GM21825 (cell line): ENCODE results near the gene SP100.
A peak's percentile ranks its signal among the peaks of the same experiment; 100 is the strongest.
"Not testable (repeated sequence)": the region's sequence is repeated elsewhere in the genome, so short reads cannot be mapped to it uniquely, and the experiment has no call there.

Experiments used
- ATAC-seq: cut with Tn5 transposase; IDR thresholded peaks from one replicate; pipeline ENCODE4 v1.9.1; 2021; ENCODE audit warnings: mild to moderate bottlenecking, moderate library complexity; ENCODE audit not compliant: unreplicated experiment

Gene SP100

DNA sequence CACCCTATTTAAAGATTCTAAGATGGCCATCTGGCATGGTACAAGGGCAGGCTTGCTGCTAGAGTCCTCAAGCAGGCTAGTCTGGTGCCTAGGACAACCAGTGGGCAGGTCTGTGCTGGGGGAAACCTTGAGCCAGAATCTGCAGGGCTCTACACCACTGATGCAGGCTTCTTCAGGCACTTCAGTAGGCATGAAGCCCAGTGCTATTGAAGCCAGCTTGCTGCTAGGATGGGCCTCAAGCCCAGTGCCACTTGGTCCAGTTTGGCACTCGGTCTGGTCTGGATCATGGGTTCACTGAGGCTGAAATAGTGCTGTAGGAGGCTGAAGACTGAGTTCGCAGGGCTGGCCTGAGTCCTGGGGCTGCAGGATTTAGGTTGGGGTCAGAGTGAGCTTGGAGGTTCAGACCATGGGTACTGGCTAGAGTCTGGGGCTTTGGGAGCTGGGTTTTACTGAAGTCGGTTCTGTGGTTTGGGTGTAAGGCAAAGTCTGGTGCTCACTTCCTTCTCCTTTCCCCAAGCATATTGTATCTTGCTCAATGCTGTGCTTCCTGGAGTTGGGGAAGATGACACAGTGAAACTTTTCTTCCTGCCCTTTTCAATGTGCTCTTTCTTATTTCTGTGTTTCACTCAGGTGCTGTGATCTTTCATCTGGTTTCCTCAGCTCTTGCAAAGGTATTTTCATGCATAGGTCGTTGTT, 41.2 kb downstream of the SP100 start:
- no peak for ATAC-seq

DNA sequence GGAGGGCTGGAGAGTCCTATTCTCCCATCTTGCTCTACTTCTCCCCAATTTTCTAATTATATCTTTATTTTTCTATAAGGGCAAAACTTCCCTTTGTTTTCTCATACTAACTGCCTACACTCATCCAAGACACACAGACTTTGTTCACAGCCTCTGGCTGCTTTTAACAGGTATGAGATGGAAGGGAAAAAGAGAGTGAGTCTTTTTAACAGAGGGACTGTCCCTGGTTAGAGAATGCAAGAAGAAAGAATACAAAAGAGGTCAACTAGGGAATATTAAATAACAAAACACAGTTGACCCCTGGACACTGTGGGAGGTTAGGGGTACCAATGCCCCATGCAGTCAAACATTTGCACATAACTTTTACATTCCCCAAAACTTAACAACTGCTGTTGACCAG, 41.8 kb downstream of the SP100 start:
- ATAC-seq: no peak

DNA sequence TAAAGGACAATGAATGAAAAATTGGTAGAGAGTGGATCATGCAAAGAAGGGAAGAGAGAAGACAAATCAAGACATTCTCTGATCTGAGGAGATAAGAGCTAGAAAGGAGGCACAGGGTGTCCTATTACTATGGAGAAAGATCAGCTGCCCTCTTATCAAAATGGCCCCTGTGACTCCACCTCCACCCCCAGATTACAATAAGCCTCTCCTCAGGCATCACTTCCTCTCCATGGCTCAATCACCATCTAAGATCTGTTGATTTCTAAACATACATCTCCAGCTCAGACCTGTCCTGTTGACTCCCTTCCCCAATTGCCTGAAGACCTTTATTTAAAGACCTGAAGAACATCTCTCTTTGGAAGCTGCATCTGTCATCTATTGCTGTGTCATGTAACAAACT, 43.2 kb downstream of the SP100 start:
- ATAC-seq: no peak

DNA sequence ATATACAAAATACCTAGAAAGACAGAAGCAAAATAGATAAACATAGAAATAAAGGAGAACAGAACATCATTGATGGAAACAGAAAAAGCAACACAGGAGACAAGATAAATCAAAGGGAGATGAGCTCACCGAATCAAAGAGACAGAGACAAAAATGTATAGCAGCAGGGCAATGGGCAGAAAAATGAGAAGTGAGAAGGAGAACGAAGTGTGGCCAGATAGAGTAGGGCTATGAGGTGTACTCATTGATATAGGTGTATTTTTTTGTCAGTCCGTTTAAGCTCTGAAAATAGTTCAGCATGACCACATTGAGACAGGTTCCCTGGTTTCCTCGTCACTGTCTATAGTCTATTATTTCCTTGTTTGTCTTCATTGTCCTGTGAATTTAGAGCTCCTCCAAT, 55.1 kb downstream of the SP100 start:
- ATAC-seq: peak; percentile 56

DNA sequence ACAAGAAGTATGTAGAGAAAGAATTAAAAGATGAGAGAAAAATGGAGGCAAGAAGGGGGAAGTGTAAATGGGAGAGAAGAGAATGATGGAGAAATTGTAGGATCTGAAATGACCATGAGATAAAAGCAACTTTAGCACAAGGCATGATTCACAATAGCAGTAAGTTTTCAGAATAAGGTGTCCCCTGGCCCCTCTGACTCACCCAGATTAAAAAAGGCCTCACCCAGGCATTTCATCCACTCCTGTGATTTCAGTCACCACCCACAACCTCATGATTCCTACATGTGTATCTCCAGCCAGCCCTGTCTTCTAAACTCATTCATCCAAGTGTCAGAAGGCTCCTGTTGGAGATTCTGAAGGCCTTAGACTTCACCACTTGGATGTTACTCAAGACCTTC, 56.6 kb downstream of the SP100 start:
- no peak for ATAC-seq

DNA sequence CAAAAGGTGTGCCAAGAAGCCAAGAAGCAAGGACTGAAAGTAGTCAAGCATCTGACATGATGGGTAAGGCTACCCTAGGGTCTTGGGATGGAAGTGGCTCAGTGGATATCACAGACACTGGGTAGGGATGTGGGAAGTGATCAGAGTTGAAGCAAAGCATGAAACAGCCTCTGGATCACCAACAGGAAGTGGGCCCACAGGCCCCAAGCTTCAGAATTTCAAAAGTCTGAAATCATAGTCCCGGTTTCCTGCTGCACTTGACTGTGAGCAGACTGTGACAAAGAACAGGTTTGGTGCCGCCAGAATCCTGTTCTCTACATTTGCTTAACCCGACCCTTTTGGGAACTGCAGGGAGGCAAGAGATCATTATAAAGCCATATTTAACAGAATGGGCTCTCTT, 57.4 kb downstream of the SP100 start:
- no peak for ATAC-seq

DNA sequence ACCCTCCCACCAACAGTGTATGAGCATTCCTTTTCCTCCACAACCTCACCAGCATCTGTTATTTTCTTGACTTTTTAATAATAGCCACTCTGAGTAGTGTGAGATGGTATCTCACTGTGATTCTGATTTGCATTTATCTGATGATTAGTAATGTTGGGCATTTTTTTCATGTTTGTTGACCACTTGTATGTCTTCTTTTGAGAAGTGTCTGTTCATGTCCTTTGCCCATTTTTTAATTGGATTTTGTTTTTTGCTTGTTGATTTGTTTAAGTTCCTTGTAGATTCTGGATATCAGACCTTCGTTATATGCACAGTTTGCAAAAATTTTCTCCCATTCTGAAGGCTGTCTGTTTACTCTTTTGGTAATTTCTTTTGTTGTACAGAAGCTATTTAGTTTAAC, 59.1 kb downstream of the SP100 start:
- ATAC-seq: no peak

DNA sequence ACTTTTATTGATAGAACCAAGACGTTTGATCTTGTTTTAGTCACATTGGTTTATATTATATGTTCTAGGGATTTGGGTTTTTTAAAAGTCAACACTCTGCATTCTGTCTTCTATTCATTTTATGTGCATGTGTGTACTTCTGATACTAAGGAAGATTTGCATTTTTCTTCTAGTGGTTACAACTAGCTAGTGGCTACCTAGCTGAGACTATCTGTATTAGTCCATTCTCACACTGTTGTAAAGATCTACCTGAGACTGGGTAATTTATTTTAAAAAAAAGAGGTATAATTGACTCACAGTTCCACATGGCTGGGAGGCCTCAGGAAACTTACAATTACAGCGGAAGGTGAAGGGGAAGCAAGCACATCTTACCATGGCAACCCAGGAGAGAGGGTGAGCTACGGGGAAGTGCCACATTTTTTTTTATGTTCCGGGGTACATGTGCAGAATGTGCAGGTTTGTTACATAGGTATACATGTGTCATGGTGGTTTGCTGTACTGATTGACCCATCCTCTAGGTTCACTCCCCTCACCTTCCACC, 69.9 kb downstream of the SP100 start:
- no peak for ATAC-seq

DNA sequence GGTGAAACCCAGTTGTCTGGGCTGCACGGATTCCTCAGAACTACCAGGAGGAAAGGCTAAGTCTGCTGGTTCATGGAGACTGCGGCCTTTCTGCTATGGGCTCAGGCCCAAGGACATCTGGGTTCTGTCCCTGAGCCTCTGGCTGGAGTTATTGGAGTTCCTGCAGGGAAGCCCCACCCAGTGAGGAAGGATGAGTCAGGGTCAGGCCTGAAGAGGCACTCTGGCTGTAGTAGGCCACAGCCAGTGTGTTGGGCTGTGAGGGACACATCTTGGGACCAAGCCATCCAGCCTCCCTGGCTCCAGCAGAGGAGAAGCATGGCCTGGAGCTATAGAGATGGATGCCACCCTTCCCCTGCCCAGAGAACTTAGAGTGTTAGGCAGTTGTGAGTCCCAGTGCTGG, 75.2 kb downstream of the SP100 start:
- ATAC-seq: not testable (repeated sequence)

DNA sequence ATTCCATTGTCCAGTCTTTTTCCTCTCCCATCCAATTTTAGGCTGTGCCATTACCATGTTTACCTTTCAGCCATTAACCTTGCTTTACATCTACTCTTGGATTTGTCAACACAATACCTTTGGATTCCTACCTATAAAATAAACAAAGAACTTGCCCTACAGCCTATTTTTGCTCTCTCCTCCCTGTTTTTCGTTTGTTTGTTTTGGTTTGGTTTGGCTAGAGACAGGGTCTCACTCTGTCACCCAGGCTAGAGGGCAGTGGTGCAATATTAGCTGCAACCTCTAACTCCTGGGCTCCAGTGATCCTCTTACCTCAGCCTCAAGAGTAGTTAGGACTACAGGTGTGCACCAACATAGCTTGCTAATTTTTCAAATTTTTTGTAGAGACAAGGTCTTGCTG, 76.1 kb downstream of the SP100 start:
- ATAC-seq: no peak

DNA sequence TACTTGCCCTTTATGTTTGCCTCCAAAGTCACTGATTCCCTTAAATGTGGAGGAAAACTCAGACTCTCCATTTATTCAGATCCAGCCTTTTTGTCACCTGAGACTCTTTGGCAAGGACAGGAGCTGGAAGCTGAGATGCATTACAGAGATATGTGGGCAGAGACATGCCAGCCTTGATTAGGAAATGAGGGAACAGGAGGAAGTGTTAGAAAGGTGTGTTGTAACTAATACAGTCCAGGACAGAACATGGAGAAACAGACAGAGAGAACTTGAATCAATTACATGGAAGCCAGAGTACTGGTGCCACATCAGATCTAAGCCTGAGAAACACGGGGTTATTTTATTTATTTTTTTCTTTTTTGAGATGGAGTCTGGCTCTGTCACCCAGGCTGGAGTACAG, 79.0 kb downstream of the SP100 start:
- no peak for ATAC-seq

DNA sequence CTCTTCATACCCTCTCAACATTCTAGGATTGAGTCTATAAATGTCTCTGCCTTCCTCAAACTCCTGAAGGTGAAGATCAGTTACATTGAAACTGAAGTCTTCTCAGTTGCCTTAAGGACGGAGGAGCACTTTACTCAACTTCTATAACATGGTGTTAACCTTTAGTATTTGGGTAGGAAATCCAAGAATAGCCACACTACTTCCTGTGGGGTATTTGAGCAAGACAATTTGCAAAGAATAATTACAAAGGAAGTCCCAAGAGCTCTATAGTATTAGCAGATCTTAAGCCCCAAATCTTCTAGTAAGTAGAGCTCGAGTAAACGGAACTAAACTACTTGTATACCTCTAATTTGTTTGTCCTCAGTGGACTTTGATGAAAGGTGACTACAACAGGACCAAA, 80.9 kb downstream of the SP100 start:
- ATAC-seq: peak; percentile 69

DNA sequence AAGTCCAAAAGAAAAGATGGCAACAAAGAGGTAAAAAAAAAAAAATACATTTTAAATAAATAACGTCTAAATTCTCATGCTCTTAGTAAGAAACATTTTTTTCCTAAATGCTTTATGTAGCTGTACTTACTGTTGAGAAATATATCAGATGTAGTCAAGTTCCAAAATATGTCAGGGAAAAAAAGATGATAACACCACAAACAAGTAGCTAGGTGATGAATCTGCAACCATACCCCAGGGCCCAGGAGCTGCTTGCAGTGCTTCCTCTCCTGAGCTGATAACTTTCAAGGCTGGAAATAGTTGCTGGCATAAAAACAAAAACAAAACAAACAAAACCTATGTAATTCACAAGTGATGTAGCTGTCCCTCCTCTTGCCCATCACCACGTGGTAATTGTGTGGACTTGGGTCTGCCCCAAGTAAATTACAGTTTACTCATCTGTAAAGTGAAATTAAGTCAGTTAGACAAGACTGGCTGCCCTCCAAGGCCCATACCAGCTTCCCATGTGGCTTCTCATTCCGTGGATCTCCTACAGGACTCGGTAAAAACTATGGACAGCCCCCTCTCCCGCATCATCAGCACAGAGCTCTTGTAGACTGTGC, 82.6 kb downstream of the SP100 start:
- no peak for ATAC-seq

DNA sequence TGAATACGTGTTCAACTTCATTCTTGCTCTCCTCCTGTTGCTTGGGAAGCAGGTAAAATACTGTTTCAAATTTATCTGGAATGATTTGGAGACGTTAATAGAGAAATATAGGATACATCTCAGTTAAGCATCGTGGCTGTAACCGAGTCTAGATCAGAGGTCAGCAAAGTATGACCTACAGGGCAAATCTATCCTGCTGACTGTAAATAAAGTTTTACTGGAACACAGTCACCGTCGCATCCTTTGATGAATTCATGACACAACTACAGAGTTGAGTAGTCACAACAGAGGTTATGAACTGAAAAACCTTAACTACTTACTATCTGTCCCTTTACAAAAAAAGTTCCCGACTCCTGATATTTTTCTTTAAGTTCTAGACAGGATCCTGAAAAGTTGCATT, 86.6 kb downstream of the SP100 start:
- no peak for ATAC-seq

DNA sequence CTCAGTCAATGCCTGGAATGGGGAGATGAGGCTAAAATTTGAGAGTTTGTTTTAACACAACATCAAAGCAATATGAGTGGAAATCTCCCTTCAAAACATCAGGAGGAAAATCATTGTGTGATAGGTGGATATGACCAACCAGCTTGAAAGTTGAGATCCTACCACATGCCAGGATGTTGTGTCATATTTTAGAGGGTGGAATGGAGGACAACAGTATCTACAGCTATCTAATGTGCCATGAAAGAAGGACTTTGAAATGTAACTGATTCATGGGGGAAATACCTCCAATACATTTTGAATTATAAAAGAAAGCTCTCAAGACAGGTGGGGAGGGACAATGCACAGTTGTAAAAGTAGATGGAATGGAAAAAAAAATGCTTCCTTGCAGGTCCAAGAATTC, 87.8 kb downstream of the SP100 start:
- no peak for ATAC-seq

DNA sequence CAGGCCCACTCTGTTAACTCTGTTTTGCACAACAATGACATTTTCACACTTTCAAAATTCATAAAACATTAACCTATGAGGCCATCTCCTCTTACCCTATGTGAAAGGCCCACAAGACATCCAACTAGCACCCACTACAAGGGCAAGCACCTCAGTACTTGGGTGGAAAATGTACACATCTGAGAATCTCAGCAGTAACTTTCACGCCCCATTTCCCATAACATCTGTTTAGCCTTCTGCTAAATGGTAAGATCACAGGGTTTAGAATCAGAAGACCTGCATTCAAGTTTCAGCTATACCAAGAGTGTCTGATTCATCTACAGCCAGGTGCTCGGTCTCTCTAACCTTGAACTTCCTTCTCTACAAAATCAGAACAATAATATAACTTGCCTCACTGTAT, 89.2 kb downstream of the SP100 start:
- peak; percentile 92 for ATAC-seq

DNA sequence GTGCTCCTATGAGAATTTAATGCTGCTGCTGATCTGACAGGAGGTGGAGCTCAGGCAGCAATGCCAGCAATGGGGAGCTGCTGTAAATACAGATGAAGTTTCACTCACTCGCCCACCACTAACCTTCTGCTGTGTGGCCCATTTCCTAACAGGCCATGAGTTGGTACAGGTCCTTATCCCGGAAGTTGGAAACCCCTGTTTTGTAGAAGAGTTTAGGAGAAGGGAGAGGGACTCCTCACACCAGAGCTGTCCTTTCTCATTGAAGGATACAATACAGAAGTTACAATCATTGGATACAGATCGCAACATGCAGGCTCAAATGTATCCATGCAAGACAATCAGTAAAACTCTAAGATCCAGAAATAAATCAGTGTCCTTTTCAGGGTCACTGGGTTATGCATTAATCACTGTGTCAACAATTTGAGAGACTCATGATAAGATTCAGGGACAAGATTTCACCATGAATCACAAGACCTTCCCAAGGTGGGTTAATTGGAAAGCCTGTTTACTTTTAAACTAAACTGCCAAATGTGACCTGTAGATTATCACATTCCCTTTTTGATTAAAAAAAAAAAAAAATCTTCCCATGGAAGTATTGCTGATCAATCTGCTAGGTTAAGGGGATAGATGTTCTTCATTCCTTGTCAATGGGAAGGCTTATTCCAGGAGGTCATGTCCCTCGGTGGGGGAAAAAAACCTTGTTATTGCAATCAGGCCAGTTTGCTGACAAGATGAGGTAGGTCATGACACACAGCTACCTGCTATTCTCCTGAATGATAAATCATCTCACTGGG, 97.2 kb downstream of the SP100 start:
- ATAC-seq: no peak

DNA sequence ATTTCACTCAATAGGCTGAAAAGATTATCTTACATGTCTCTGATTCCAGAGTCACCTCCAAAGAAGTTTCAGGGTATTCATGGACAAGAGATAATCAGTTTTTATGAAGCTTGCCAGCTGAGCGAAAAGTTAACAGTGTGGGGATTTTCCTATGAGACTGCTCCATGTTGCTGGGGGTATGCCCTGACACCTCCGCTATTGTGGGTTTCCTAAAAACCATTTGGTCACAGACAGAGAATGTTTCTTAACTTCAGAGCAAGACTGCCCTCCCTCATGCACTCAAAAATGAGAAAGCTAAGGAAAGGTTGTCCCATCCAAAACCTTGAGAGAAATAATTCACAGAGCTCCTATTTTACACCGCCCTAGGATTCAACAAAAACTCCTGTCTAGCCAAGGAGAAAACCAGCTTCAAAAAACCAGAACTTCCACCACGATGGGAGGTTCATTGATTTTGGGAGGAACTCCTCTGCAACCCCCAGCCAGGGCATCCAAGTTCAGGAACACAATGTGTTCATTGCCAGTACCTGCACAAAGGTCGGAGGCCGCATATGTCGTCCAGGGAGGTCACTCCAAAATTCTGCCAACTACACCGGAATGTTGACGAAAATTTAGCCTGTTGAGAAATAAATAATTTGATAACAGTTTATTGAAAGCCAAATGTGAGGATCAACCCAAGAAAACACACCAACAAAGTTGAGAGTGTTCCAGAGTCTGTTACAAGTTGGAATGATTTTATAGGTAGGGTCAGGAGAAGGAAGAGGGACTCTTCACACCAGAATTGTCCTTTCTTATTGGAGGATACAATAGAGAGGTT, 104.3 kb downstream of the SP100 start:
- ATAC-seq: no peak

DNA sequence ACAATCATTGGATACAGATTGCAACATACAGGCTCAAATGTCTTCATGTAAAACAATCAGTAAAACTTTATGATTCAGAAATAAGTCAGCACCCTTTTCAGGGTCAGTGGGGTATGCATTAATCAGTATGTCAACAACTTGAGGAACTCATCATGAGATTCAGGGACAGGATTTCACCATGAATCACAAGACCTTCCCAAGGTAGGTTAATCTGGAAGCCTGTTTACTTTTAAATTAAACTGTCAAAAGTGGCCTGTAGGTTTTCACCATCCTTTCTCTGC, 104.8 kb downstream of the SP100 start:
- ATAC-seq: no peak

DNA sequence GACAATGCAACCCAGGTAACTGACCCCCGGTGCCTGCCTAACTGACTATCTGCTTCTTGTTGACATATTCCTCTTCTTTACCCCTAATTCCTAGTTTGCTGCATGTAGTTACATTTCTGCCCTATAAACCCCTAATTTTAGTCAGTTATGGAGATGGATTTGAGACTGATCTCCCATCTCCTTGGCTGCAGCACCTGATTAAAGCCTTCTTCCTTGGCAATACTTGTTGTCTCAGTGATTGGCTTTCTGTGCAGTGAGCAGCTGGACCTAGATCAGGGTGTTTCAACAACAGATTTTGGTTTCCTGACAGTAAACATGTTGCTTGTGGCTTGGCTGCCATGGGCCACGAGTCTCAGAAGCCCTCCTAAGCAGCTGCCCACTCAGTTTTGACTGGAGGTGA, 105.4 kb downstream of the SP100 start:
- ATAC-seq: no peak

DNA sequence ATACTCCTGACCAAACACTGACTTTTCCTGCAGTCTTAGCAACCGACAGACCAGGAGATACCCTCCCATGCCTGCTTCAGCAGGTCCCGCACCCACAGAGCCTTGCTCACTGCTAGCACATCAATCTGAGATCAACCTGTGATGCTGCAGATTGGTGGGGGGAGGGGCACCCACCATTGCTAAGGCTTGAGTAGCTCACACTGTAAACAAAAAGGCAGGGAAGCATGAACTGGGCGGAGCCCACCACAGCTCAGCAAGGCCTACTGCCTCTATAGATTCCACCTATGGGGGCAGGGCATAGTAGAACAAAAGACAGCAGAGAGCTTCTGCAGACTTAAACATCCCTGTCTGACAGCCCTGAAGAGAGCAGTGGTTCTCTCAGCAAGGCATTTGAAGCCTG, 109.7 kb downstream of the SP100 start:
- ATAC-seq: no peak
